OCI-LY7 (cell line): Measurements from ENCODE around the gene COL4A3.
A peak's percentile ranks its signal among the peaks of the same experiment; 100 is the strongest.

Source experiments
- EZH2phosphoT487 ChIP-seq: fragments of 200-600 bp; sonication (generic); IDR thresholded peaks from 2 replicates; pipeline ENCODE4 v1.6.1; 2018; ENCODE audit warnings: low read depth, borderline replicate concordance, mild to moderate bottlenecking, mixed run types, antibody characterized with exemption, low read length, moderate library complexity, mixed read lengths
- TF ChIP-seq, protein P1 (sequence below): fragments of 200-600 bp; sonication (generic); conservative IDR thresholded peaks from 2 replicates; pipeline ENCODE4 v1.5.1; 2014; ENCODE audit warnings: mild to moderate bottlenecking, antibody characterized with exemption, low read length, moderate library complexity, mixed read lengths

DNA sequence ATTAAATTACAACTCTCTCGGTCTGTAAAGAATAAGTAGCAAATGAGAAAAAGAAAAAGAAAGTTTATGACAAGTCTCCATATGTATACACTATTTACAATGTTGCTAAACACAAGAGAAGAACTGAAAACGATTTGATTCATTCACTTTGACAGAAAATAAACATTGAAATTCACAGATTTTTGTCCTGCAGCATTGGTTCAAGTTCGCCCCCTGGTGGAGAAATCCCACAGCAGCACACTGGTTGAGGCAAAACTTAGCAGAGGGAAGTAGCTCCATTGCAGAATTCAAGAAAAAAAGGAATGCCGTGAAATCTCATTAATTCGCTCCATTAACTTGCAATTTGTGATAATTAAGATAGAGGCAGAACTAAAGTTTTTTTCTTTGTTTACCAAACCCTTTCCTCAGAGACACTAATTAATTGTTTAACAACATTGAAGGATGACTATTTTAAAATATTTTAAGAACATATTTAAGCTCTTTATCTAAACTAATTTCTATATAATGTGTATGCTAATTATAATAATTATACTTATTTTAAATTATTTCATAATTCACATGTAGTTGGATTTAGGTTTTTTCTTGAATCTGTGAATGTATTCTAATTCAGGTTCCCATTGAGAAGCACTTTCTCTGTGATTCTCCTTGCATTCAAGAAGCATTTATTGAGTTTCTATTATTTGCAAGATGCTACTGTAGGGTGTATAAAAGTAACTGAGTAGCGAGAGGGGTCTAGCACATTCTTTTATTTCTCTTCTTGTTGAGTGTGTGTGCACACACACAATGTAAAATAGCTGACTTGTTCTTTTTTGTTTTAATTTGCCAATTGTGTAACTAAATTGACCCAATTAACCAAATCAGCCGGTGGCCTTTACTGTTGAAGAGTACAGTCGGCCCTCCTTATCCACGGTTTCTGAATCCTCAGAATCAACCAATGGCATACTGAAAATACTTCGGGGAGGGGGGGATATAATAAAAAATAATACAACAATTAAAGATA lies 74.1 kb downstream of the COL4A3 start:
- no peak for TF ChIP-seq EZH2phosphoT487
- TF ChIP-seq, protein P1, sequence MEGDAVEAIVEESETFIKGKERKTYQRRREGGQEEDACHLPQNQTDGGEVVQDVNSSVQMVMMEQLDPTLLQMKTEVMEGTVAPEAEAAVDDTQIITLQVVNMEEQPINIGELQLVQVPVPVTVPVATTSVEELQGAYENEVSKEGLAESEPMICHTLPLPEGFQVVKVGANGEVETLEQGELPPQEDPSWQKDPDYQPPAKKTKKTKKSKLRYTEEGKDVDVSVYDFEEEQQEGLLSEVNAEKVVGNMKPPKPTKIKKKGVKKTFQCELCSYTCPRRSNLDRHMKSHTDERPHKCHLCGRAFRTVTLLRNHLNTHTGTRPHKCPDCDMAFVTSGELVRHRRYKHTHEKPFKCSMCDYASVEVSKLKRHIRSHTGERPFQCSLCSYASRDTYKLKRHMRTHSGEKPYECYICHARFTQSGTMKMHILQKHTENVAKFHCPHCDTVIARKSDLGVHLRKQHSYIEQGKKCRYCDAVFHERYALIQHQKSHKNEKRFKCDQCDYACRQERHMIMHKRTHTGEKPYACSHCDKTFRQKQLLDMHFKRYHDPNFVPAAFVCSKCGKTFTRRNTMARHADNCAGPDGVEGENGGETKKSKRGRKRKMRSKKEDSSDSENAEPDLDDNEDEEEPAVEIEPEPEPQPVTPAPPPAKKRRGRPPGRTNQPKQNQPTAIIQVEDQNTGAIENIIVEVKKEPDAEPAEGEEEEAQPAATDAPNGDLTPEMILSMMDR, result peak; percentile 99
